H9 (cell line): Measurements from ENCODE around the gene LRP8. TPM values are rescaled to one million over a fixed set of nuclear protein-coding genes. Genes with fewer than 3 reads are reported as not detected.

Experiments
- DNase-seq: peaks from one replicate; pipeline ENCODE4 v3.0.0-alpha.2; 2017
- H2AFZ ChIP-seq: one replicate; pipeline ENCODE4 v1.6.1; 2013; ENCODE audit warnings: mild to moderate bottlenecking, low read length, control low read depth, moderate library complexity
- H2AK5ac ChIP-seq: 2 replicates; pipeline ENCODE4 v1.6.1; 2013; ENCODE audit warnings: low read length, control low read depth, mixed read lengths; ENCODE audit not compliant: insufficient read length
- H2BK120ac ChIP-seq: one replicate; pipeline ENCODE4 v1.6.1; 2013; ENCODE audit warnings: low read depth, mild to moderate bottlenecking, low read length, control low read depth, inconsistent platforms; ENCODE audit not compliant: poor library complexity, severe bottlenecking
- H2BK12ac ChIP-seq: 2 replicates; pipeline ENCODE4 v1.6.1; 2013; ENCODE audit warnings: low read length, control low read depth, mixed read lengths, low read depth; ENCODE audit not compliant: insufficient read length
- H2BK15ac ChIP-seq: 2 replicates; pipeline ENCODE4 v1.6.1; 2013; ENCODE audit warnings: low read depth, low read length, control low read depth
- H2BK20ac ChIP-seq: one replicate; pipeline ENCODE4 v1.6.1; 2013; ENCODE audit warnings: low read depth, mild to moderate bottlenecking, low read length, control low read depth, inconsistent platforms; ENCODE audit not compliant: poor library complexity, severe bottlenecking
- H2BK5ac ChIP-seq: 2 replicates; pipeline ENCODE4 v1.6.1; 2013; ENCODE audit warnings: low read length, control low read depth, mixed read lengths; ENCODE audit not compliant: insufficient read length
- H3K14ac ChIP-seq: 2 replicates; pipeline ENCODE4 v1.6.1; 2013; ENCODE audit warnings: low read length, control low read depth; ENCODE audit not compliant: insufficient read depth
- H3K18ac ChIP-seq: 2 replicates; pipeline ENCODE4 v1.6.1; 2013; ENCODE audit warnings: low read depth, mild to moderate bottlenecking, mixed read lengths, low read length, control low read depth; ENCODE audit not compliant: insufficient read length
- H3K23ac ChIP-seq: 2 replicates; pipeline ENCODE4 v1.6.1; 2013; ENCODE audit warnings: low read length, control low read depth, mixed read lengths, low read depth; ENCODE audit not compliant: insufficient read length
- H3K23me2 ChIP-seq: 2 replicates; pipeline ENCODE4 v1.6.1; 2013; ENCODE audit warnings: low read depth, mild to moderate bottlenecking, mixed read lengths, low read length, control low read depth; ENCODE audit not compliant: insufficient read length, poor library complexity, severe bottlenecking
- H3K27ac ChIP-seq: 2 replicates; pipeline ENCODE4 v1.5.1; 2013; ENCODE audit warnings: low read length, control low read depth, mixed read lengths, low read depth; ENCODE audit not compliant: insufficient read length
- H3K27me3 ChIP-seq: 2 replicates; pipeline ENCODE4 v1.6.1; 2013; ENCODE audit warnings: low read length, control low read depth, inconsistent platforms; ENCODE audit not compliant: insufficient read depth
- H3K4ac ChIP-seq: 2 replicates; pipeline ENCODE4 v1.6.1; 2013; ENCODE audit warnings: low read depth, mild to moderate bottlenecking, control low read depth, inconsistent platforms, low read length, moderate library complexity
- H3K4me1 ChIP-seq: 2 replicates; pipeline ENCODE4 v1.6.1; 2013; ENCODE audit warnings: low read length, control low read depth, inconsistent platforms; ENCODE audit not compliant: insufficient read depth
- H3K4me2 ChIP-seq: 2 replicates; pipeline ENCODE4 v1.6.1; 2013; ENCODE audit warnings: low read length, control low read depth, mixed read lengths; ENCODE audit not compliant: insufficient read length, insufficient read depth
- H3K56ac ChIP-seq: 2 replicates; pipeline ENCODE4 v1.6.1; 2013; ENCODE audit warnings: low read depth, mild to moderate bottlenecking, mixed read lengths, low read length, control low read depth; ENCODE audit not compliant: insufficient read length
- H3K79me1 ChIP-seq: 2 replicates; pipeline ENCODE4 v1.6.1; 2013; ENCODE audit warnings: low read depth, mild to moderate bottlenecking, moderate library complexity, low read length, control low read depth, inconsistent platforms; ENCODE audit not compliant: insufficient read depth, poor library complexity, severe bottlenecking
- H3K79me2 ChIP-seq: 2 replicates; pipeline ENCODE4 v1.6.1; 2013; ENCODE audit warnings: low read length, control low read depth, inconsistent platforms; ENCODE audit not compliant: insufficient read depth
- H3K9ac ChIP-seq: 2 replicates; pipeline ENCODE4 v1.6.1; 2013; ENCODE audit warnings: low read length, control low read depth, mixed read lengths; ENCODE audit not compliant: insufficient read length; ENCODE audit errors: extremely low read depth
- H3K9me3 ChIP-seq: one replicate; pipeline ENCODE4 v1.6.1; 2013; ENCODE audit warnings: low read depth, low read length, inconsistent platforms; ENCODE audit not compliant: control insufficient read depth
- H3T11ph ChIP-seq: one replicate; pipeline ENCODE4 v1.6.1; 2013; ENCODE audit warnings: mild to moderate bottlenecking, low read length, control low read depth, inconsistent platforms
- H4K20me1 ChIP-seq: one replicate; pipeline ENCODE4 v1.6.1; 2013; ENCODE audit not compliant: control insufficient read depth, insufficient read length, insufficient read depth
- H4K5ac ChIP-seq: 2 replicates; pipeline ENCODE4 v1.6.1; 2013; ENCODE audit warnings: low read depth, mild to moderate bottlenecking, mixed read lengths, low read length, control low read depth; ENCODE audit not compliant: insufficient read length
- H4K8ac ChIP-seq: replicated peaks from 2 replicates; pipeline ENCODE4 v1.6.1; 2013; ENCODE audit warnings: low read length, control low read depth, mixed read lengths, low read depth; ENCODE audit not compliant: insufficient read length
- H4K91ac ChIP-seq: 2 replicates; pipeline ENCODE4 v1.6.1; 2013; ENCODE audit warnings: low read depth, mild to moderate bottlenecking, moderate library complexity, mixed read lengths, low read length, control low read depth; ENCODE audit not compliant: insufficient read length
- H3K27ac Mint-ChIP-seq, 3 experiments: 2 replicates in 2 of 3; 3 replicates in 1 of 3; pipeline ENCODE4 v1.8.0; 2020 to 2021; ENCODE audit warnings: mixed read lengths in 3 of 3, mild to moderate bottlenecking in 1 of 3, moderate library complexity in 1 of 3
- H3K27me3 Mint-ChIP-seq: 2 replicates; pipeline ENCODE4 v1.8.0; 2021; ENCODE audit warnings: low read depth, mild to moderate bottlenecking, moderate library complexity, mixed read lengths
- H3K36me3 Mint-ChIP-seq, 3 experiments: 2 replicates in 2 of 3; 3 replicates in 1 of 3; pipeline ENCODE4 v1.8.0; 2020 to 2021; ENCODE audit warnings: low read depth in 3 of 3, mixed read lengths in 3 of 3; ENCODE audit not compliant: insufficient read depth in 1 of 3
- H3K4me1 Mint-ChIP-seq, 2 experiments: 2 replicates each; pipeline ENCODE4 v1.8.0; 2020; ENCODE audit warnings: mixed read lengths in 2 of 2
- H3K4me3 Mint-ChIP-seq, 2 experiments: 2 replicates in 1 of 2; 3 replicates in 1 of 2; pipeline ENCODE4 v1.8.0; 2020 to 2021; ENCODE audit warnings: mild to moderate bottlenecking in 2 of 2, mixed read lengths in 2 of 2, moderate library complexity in 1 of 2
- H3K9me3 Mint-ChIP-seq, 2 experiments: 2 replicates in 1 of 2; 3 replicates in 1 of 2; pipeline ENCODE4 v1.8.0; 2020; ENCODE audit warnings: mild to moderate bottlenecking in 2 of 2, mixed read lengths in 2 of 2, moderate library complexity in 1 of 2
- WGBS: extraction: QIAGEN DNeasy Blood & Tissue Kit; methylation state at CpG from one replicate; pipeline ENCODE4 v1.1.7; 2013; ENCODE audit warnings: missing lambda C conversion rate, low lambda C conversion rate, mixed read lengths; ENCODE audit not compliant: insufficient read length; ENCODE audit errors: extremely low coverage; 5-methylcytosine and 5-hydroxymethylcytosine counted together
- total RNA-seq: library from RNA; stranded (reverse); gene quantifications from 2 replicates; pipeline ENCODE4 v1.2.1, GENCODE V29; 2021
- TF ChIP-seq, protein P1 (sequence below): fragments of 200-600 bp; sonication (generic); conservative IDR thresholded peaks from 3 replicates; pipeline ENCODE4 v1.8.0; 2021; ENCODE audit warnings: antibody characterized with exemption, mild to moderate bottlenecking

The LRP8 gene
- total RNA-seq, 1 experiment from 2014 or later = 78.6 TPM

GRCh38 chr1:53376041-53376461 lies 48.2 kb upstream of the LRP8 start:
- H4K20me1 ChIP-seq = no peaks in the 10 kb centered on the region
- DNase-seq = peak; percentile 39
- no peaks in the 10 kb centered on the region for H3K79me1 ChIP-seq
- no peak overlapping the region for H3K23ac ChIP-seq
- no peak overlapping the region for H3T11ph ChIP-seq
- H2BK120ac ChIP-seq = no peak overlapping the region
- no peak overlapping the region for H4K8ac ChIP-seq
- Mint-ChIP-seq H3K36me3 (no peaks in the 10 kb centered on the region), H3K9me3 (no peaks in the 10 kb centered on the region; a peak in 1 of 5 replicates), H3K4me1 (peaks cover 26 to 38% of the 10 kb centered on the region in 2 experiments), H3K4me3 (no peak overlapping the region), H3K27me3 (peaks cover 37% of the 10 kb centered on the region), H3K27ac (no peak overlapping the region)
- H3K79me2 ChIP-seq = no peaks in the 10 kb centered on the region
- H2BK15ac ChIP-seq = no peak overlapping the region
- no peak overlapping the region for H2AK5ac ChIP-seq
- no peak overlapping the region for H3K56ac ChIP-seq
- H3K14ac ChIP-seq = no peak overlapping the region
- no peak overlapping the region for H3K27ac ChIP-seq
- TF ChIP-seq, protein P1, sequence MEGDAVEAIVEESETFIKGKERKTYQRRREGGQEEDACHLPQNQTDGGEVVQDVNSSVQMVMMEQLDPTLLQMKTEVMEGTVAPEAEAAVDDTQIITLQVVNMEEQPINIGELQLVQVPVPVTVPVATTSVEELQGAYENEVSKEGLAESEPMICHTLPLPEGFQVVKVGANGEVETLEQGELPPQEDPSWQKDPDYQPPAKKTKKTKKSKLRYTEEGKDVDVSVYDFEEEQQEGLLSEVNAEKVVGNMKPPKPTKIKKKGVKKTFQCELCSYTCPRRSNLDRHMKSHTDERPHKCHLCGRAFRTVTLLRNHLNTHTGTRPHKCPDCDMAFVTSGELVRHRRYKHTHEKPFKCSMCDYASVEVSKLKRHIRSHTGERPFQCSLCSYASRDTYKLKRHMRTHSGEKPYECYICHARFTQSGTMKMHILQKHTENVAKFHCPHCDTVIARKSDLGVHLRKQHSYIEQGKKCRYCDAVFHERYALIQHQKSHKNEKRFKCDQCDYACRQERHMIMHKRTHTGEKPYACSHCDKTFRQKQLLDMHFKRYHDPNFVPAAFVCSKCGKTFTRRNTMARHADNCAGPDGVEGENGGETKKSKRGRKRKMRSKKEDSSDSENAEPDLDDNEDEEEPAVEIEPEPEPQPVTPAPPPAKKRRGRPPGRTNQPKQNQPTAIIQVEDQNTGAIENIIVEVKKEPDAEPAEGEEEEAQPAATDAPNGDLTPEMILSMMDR = no peak
- H2BK12ac ChIP-seq = no peak overlapping the region
- no peaks in the 10 kb centered on the region for H3K23me2 ChIP-seq
- no peaks in the 10 kb centered on the region for H3K9me3 ChIP-seq
- no peak overlapping the region for H2BK5ac ChIP-seq
- peaks cover 2% of the 10 kb centered on the region; the same call in 1 of the 2 replicates for H3K4me1 ChIP-seq
- no CpG with 5 or more reads among the region's 14 CpGs for WGBS
- H3K27me3 ChIP-seq = no peaks in the 10 kb centered on the region
- no peak overlapping the region for H3K9ac ChIP-seq
- H3K18ac ChIP-seq = no peak overlapping the region
- H2AFZ ChIP-seq = no peak overlapping the region
- H4K5ac ChIP-seq = no peak overlapping the region
- H3K4me2 ChIP-seq = no peak overlapping the region
- H4K91ac ChIP-seq = no peak overlapping the region
- no peak overlapping the region for H3K4ac ChIP-seq
- H2BK20ac ChIP-seq = no peak overlapping the region
